ENCODE results near the gene TAF1B. TPM values are rescaled to one million over a fixed set of nuclear protein-coding genes. Genes with fewer than 3 reads are reported as not detected.
A peak's percentile ranks its signal among the peaks of the same experiment; 100 is the strongest.
"Not testable (repeated sequence)": the region's sequence is repeated elsewhere in the genome, so short reads cannot be mapped to it uniquely, and the experiment has no call there.

Gene TAF1B
- total RNA-seq, 1 donor from 2014 or later, result 6.1 TPM

- ATAC-seq (ENCODE audit: poor library complexity) (no peak), DNase-seq (no peak)
- intact Hi-C loops (cut with DNase I), result no loop called here
These were observed 64.1 kb downstream of the TAF1B start for GRCh38 chr2:9907402-9907801.

DNA sequence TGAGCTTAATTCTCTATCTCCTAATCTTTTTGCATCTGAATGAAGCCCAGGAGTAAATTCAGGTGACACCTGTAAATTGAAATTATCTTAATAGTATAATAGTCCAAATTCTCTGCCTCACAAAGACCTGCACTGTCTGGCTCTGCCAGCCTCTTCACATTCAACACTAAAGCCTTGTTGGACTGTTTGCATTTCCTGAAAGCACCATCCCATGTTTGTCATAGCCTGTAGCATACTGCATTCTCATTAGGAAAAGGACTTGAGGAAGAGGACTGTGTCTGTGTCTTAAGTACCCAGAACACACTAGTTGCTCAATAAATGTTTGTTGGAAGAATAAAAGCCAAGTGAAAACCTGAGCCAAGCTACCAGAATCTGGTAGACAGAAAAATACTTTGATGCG lies 65.4 kb downstream of the TAF1B start:
- intact Hi-C loops (cut with DNase I), result no loop called here
- ATAC-seq (ENCODE audit: poor library complexity) (no peak), DNase-seq (no peak)

DNA sequence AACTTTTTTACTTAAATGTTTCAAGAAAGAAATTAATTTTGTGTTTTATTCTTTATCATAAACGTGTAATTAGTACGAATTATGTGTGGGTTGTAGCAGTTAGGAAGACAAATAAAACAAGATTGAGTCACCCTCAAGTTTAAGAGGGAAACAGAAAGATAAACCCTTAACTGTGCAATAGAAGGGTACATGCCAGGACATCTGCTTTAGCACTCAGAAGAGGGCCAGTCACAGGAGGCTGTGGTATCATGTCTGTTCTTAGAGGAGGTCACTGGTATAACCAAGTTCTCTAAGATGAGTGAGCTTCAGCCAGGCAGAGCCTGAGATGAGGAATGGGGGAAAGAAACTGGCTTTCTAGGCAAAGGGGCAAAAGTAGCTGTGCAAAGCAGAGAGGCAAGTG lies 65.8 kb downstream of the TAF1B start:
- ATAC-seq (ENCODE audit: poor library complexity) (no peak), DNase-seq (no peak)
- intact Hi-C loops (cut with DNase I), result no loop called here

DNA sequence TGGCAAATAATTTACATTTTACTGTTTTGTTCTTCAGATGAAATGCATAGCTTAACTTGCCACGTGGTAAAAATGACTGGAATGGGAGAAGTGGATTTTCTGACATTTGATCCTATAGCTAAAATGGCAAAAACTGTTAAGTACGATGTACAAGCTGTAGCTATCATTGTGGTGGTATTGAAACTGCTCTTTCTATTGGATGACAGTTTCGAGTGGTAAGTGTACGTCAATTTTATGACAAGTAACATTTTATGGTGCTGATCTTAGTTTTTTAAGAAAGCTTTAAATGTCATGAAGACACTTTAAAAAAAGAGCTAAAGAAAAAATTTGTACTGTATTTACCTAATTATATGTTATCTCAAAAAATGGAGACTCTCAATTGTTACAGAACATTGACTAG lies 67.4 kb downstream of the TAF1B start:
- intact Hi-C loops (cut with DNase I), result no loop called here
- no peak for ATAC-seq (ENCODE audit: poor library complexity)

GRCh38 chr2:9912468-9912867 lies 69.2 kb downstream of the TAF1B start:
- no peak for DNase-seq
- ATAC-seq (ENCODE audit: poor library complexity), result no peak
- intact Hi-C loops (cut with DNase I), result no loop called here

More for the DNA sequence above, 67.4 kb downstream of the TAF1B start:
- DNase-seq, result no peak

DNA sequence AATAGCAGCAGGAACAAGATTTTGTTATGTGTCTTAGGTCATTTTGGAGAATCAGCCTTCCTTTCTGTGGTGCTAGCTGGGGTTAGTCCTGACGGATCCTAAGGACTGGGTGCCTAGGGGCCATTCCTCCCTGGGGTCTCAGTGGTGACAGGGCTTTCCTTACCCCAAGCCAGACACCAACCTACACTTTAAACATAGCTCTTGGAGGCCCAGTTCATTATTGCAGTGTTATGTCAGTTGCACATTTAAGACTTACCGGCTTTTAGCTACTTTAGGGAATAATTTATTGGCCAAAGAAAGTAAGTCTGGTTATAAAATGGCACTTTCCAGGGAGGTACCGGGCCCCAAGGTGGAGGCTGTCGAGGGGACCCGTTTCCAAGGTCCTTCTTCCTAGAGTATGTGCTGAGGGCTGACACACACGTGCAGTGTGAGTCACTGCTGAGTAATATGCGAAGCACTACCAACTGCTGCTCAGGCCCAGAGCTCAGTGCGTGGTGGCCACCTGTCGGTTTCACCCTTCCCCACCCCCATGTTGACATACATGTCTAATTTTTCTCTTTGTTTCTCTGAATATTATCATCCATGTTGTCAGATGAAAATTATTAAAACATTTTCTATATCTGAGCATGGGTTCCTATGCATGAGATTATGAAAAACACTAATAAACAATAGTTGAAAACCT lies 71.3 kb downstream of the TAF1B start:
- intact Hi-C loops (cut with DNase I), result no loop called here
- ATAC-seq (ENCODE audit: poor library complexity), result no peak
- no peak for DNase-seq

- DNase-seq (no peak), ATAC-seq (ENCODE audit: poor library complexity) (peak; percentile 83)
- intact Hi-C loops (cut with DNase I), result no loop called here
These were observed 75.0 kb downstream of the TAF1B start for GRCh38 chr2:9918275-9918674.

- ATAC-seq (ENCODE audit: poor library complexity) (no peak), DNase-seq (no peak)
- intact Hi-C loops (cut with DNase I), result no loop called here
These were observed 76.2 kb downstream of the TAF1B start for GRCh38 chr2:9919512-9919911.

DNA sequence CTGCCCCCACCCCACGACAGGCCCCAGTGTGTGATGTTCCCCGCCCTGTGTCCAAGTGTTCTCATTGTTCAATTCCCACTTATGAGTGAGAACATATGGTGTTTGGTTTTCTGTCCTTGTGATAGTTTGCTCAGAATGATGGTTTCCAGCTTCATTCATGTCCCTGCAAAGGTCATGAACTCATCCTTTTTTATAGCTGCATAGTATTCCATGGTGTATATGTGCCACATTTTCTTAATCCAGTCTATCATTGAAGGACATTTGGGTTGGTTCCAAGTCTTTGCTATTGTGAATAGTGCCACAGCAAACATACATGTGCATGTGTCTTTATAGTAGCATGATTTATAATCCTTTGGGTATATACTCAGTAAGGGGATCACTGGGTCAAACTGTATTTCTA lies 83.7 kb downstream of the TAF1B start:
- intact Hi-C loops (cut with DNase I); ATAC-seq (ENCODE audit: poor library complexity); DNase-seq: not testable (repeated sequence)

GRCh38 chr2:9937258-9937657 lies 94.0 kb downstream of the TAF1B start:
- intact Hi-C loops (cut with DNase I), result no loop called here
- no peak for ATAC-seq (ENCODE audit: poor library complexity)

DNA sequence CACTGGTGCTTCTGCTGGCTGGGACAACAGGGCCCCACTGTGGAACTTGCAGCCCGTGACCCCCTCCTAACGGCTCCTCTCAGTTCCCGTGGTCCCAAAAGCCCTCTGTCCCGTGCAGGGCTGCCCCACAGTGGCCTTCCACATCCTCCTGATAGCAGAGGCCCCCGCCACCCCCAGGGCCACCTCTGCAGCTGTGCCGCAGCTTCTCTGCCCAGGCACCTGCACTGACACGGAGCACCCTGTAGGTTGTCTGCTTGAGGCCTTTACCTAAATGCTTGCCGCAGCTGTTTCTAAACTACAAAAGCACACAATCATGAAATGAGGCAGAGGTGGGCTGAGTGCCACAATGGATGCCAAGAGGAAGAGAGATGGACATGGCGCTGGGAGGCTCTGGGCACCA lies 94.7 kb downstream of the TAF1B start:
- ATAC-seq (ENCODE audit: poor library complexity) (no peak), DNase-seq (no peak)
- intact Hi-C loops (cut with DNase I), result no loop called here

More at GRCh38 chr2:9937258-9937657, 94.0 kb downstream of the TAF1B start:
- no peak for DNase-seq

GRCh38 chr2:9939587-9940485 lies 96.6 kb downstream of the TAF1B start:
- DNase-seq, result no peak
- intact Hi-C loops (cut with DNase I), result no loop called here
- no peak for ATAC-seq (ENCODE audit: poor library complexity)

DNA sequence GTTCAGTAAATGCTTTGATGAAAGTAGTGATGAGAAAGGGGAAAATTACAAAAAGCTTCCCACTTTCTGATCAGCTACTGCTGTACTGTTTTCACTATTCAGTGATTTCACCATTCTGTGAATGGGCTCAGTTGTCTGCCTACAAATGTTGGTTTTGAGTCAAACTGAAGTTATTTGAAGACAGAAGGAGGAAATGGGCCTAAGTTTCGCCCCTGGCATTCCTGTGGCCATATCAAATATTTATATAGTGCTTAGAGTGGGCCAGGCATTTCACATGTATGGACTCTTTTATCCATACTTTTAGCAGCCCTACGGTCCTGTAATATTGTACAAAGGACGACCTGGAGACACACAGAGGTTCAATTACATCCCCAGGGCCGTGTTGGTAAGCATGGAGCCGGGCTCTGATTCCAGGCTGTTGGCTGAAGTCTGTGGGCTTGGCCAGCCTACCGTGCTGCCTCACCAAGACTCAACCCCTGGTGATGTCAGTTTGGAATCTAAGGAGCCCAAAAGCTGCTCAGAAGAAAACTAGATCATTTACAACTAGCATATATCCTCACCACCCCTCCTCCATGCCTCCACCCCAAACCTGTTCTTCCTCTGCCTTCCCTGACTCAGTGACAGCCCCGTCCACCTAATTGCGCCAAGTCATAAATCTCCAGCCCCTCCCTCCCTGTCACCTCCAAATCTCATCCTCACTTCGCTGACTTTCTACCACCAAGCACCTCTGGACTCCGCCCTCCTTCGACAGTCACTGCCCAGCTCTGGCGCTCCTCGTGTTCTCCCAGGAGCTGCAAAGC lies 98.1 kb downstream of the TAF1B start:
- ATAC-seq (ENCODE audit: poor library complexity), result no peak
- no peak for DNase-seq
- intact Hi-C loops (cut with DNase I), result no loop called here

- intact Hi-C loops (cut with DNase I), result no loop called here
- ATAC-seq (ENCODE audit: poor library complexity), result no peak
- DNase-seq, result no peak
These were observed 98.7 kb downstream of the TAF1B start for GRCh38 chr2:9941996-9942390.

DNA sequence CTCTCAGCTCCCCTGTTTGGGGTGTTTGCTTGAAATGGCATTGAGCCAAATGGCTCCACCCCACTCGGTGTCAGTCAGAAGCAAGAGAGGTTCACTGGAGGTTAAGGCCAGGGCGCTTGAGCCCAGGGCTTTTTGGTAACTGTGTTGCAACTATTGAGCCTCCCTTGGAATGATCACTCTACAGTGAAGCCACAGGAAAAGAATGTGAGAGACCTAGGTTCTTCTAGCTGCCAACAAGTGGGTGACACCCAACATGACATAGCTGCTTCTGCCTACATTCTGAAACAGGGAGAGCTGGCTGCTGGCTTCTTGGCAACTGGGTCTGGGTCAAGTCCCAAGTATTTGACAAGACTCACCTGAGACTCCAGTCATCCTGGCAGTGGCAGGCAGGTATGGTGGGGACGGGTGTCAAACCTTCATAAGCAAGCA lies 101.1 kb downstream of the TAF1B start:
- intact Hi-C loops (cut with DNase I), result no loop called here
- DNase-seq (no peak), ATAC-seq (ENCODE audit: poor library complexity) (no peak)

DNA sequence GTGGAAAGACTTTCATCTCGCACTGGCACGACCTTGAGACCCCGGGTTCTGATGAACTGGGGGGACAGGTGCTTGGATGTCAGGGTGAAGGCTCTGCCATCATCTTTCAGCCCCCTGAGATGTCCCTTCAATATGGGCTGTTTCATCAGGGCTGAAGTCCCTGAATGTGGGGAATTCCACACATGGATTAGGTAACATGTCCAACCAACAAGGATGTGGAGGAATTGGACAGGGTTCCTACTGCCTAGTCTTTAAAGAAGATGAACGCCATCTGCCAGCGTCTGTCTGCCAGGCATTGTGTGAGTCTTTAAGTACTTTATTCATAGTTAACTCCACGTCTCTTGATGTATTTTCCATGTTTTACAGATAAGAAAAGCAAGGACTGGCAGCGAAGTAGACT lies 102.3 kb downstream of the TAF1B start:
- no peak for DNase-seq
- intact Hi-C loops (cut with DNase I), result no loop called here
- ATAC-seq (ENCODE audit: poor library complexity), result no peak

- ATAC-seq (ENCODE audit: poor library complexity) (no peak), DNase-seq (no peak)
- intact Hi-C loops (cut with DNase I), result no loop called here
These were observed 102.8 kb downstream of the TAF1B start for GRCh38 chr2:9946076-9946475.

- DNase-seq (no peak), ATAC-seq (ENCODE audit: poor library complexity) (no peak)
- intact Hi-C loops (cut with DNase I), result no loop called here
These were observed 103.5 kb downstream of the TAF1B start for GRCh38 chr2:9946818-9947217.

- no peak for ATAC-seq (ENCODE audit: poor library complexity)
- intact Hi-C loops (cut with DNase I), result no loop called here
- DNase-seq, result no peak
These were observed 105.4 kb downstream of the TAF1B start for GRCh38 chr2:9948721-9949120.

Data from Right ventricle myocardium superior (tissue), 1 donor.